HepG2 (cell line): ENCODE measurements around the gene MRPS5. TPM values are rescaled to one million over a fixed set of nuclear protein-coding genes. Genes with fewer than 3 reads are reported as not detected.

Experiments used
- CBX5 ChIP-seq: sonication (generic); formaldehyde crosslinking; IDR thresholded peaks from 2 replicates; pipeline ENCODE4 v1.4.0; 2020; ENCODE audit warnings: missing genetic modification reagents, borderline replicate concordance
- CHCHD3 ChIP-seq: sonication (generic); formaldehyde crosslinking; IDR thresholded peaks from 2 replicates; pipeline ENCODE4 v1.8.0; 2022; ENCODE audit warnings: mild to moderate bottlenecking, missing genetic modification reagents, moderate library complexity
- HCFC1 ChIP-seq: fragments of 150-350 bp; IDR thresholded peaks from 2 replicates; pipeline ENCODE4 v1.6.1; 2014; ENCODE audit warnings: low read depth, low read length
- KLF11 ChIP-seq: IDR thresholded peaks from 2 replicates; pipeline ENCODE4 v1.6.1; 2016; ENCODE audit warnings: missing compliant biosample characterization
- SMAD1 ChIP-seq: sonication (generic); formaldehyde crosslinking; IDR thresholded peaks from 2 replicates; pipeline ENCODE4 v1.4.0; 2020; ENCODE audit warnings: missing genetic modification reagents, low read depth, mild to moderate bottlenecking, borderline replicate concordance
- SRSF9 ChIP-seq: fragments of 200-400 bp; formaldehyde crosslinking; IDR thresholded peaks from 2 replicates; pipeline ENCODE4 v1.6.1; 2018; ENCODE audit warnings: borderline replicate concordance, mild to moderate bottlenecking, low read depth, low read length; ENCODE audit not compliant: insufficient read depth, poor library complexity, severe bottlenecking
- ZBTB20 ChIP-seq: sonication (generic); formaldehyde crosslinking; IDR thresholded peaks from 2 replicates; pipeline ENCODE4 v1.8.1; 2023; ENCODE audit warnings: missing genetic modification reagents, low read depth, mild to moderate bottlenecking, borderline replicate concordance
- ZNF17 ChIP-seq: sonication (generic); formaldehyde crosslinking; IDR thresholded peaks from 2 replicates; pipeline ENCODE4 v1.5.0; 2020; ENCODE audit warnings: mild to moderate bottlenecking, missing genetic modification reagents
- polyA plus RNA-seq, 8 experiments: library from polyadenylated mRNA; depleted of rRNA in 3 of 8; stranded (reverse) in 7 of 8; unstranded in 1 of 8; fragments of >200 nt; fragmentation: Illumina TruSeq in 4 of 8; extraction: Trizol in 4 of 8; gene quantifications; 2 replicates each; pipeline versions ENCODE4 v1.2.1 to v1.2.3, GENCODE V29; 2011 to 2016; ENCODE audit warnings: low read depth in 4 of 8, missing spikeins in 1 of 8, mixed read lengths in 1 of 8; ENCODE audit not compliant: insufficient read depth in 1 of 8
- total RNA-seq, 5 experiments: library from RNA; depleted of rRNA; stranded (reverse); fragments of >200 nt; fragmentation: Illumina TruSeq; extraction: Trizol; gene quantifications; 2 replicates each; pipeline ENCODE4 v1.2.3, GENCODE V29; 2016; ENCODE audit warnings: low read depth in 1 of 5
- TF ChIP-seq, protein P1 (sequence below): IDR thresholded peaks from 2 replicates; pipeline ENCODE4 v1.6.1; 2012; ENCODE audit warnings: low read depth, low read length, improper control_type of control experiment
- TF ChIP-seq, protein P2 (sequence below): sonication (generic); formaldehyde crosslinking; IDR thresholded peaks from 2 replicates; pipeline ENCODE4 v1.4.0; 2020; ENCODE audit warnings: mild to moderate bottlenecking, missing genetic modification reagents
- TF ChIP-seq, protein P3 (sequence below): sonication (generic); formaldehyde crosslinking; IDR thresholded peaks from 2 replicates; pipeline ENCODE4 v1.4.0; 2020; ENCODE audit warnings: mild to moderate bottlenecking, missing genetic modification reagents
- TF ChIP-seq, protein P4 (sequence below): sonication (generic); formaldehyde crosslinking; IDR thresholded peaks from one replicate; pipeline ENCODE4 v1.5.1; 2020; ENCODE audit warnings: mild to moderate bottlenecking, missing genetic modification reagents; ENCODE audit errors: not compliant biosample characterization

Gene MRPS5
- total and polyA plus RNA-seq, 2 of the 13 experiments (the other 11 are each of a cell fraction or from before 2014, with no cell fraction given) = 98.8 to 134 TPM

DNA sequence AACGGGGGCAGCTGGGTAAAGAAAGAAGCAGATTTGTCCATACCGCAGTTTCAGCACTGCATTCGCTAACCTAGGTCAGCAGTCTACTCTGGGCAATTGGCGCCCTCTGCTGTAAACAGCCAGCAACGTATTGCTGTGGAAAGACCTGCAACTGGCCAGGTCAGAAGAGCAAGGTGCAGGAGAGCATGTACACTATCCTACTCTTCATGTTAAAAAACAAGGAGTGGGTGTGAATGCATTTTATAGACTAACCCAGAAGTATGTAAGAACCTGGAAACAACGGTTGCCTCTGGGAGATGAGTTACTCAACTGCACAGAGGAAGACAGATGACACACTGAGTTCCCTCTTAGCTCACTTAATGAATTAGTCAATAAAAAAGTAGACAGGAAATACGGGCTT, 6.2 kb downstream of the MRPS5 start (continued):
- TF ChIP-seq CBX5 (CRISPR knock-in tag) (0 out of 2 replicates have a peak, but pooled peaks have one; percentile 42), ZNF17 (no peak), ZBTB20 (CRISPR knock-in tag) (no peak), KLF11 (no peak), HCFC1 (no peak), CHCHD3 (CRISPR knock-in tag) (no peak), SMAD1 (CRISPR knock-in tag) (no peak), SRSF9 (no peak)
- TF ChIP-seq, protein P1, sequence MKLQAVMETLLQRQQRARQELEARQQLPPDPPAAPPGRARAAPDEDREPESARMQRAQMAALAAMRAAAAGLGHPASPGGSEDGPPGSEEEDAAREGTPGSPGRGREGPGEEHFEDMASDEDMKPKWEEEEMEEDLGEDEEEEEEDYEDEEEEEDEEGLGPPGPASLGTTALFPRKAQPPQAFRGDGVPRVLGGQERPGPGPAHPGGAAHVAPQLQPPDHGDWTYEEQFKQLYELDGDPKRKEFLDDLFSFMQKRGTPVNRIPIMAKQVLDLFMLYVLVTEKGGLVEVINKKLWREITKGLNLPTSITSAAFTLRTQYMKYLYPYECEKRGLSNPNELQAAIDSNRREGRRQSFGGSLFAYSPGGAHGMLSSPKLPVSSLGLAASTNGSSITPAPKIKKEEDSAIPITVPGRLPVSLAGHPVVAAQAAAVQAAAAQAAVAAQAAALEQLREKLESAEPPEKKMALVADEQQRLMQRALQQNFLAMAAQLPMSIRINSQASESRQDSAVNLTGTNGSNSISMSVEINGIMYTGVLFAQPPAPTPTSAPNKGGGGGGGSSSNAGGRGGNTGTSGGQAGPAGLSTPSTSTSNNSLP = no peak
- TF ChIP-seq, protein P2, sequence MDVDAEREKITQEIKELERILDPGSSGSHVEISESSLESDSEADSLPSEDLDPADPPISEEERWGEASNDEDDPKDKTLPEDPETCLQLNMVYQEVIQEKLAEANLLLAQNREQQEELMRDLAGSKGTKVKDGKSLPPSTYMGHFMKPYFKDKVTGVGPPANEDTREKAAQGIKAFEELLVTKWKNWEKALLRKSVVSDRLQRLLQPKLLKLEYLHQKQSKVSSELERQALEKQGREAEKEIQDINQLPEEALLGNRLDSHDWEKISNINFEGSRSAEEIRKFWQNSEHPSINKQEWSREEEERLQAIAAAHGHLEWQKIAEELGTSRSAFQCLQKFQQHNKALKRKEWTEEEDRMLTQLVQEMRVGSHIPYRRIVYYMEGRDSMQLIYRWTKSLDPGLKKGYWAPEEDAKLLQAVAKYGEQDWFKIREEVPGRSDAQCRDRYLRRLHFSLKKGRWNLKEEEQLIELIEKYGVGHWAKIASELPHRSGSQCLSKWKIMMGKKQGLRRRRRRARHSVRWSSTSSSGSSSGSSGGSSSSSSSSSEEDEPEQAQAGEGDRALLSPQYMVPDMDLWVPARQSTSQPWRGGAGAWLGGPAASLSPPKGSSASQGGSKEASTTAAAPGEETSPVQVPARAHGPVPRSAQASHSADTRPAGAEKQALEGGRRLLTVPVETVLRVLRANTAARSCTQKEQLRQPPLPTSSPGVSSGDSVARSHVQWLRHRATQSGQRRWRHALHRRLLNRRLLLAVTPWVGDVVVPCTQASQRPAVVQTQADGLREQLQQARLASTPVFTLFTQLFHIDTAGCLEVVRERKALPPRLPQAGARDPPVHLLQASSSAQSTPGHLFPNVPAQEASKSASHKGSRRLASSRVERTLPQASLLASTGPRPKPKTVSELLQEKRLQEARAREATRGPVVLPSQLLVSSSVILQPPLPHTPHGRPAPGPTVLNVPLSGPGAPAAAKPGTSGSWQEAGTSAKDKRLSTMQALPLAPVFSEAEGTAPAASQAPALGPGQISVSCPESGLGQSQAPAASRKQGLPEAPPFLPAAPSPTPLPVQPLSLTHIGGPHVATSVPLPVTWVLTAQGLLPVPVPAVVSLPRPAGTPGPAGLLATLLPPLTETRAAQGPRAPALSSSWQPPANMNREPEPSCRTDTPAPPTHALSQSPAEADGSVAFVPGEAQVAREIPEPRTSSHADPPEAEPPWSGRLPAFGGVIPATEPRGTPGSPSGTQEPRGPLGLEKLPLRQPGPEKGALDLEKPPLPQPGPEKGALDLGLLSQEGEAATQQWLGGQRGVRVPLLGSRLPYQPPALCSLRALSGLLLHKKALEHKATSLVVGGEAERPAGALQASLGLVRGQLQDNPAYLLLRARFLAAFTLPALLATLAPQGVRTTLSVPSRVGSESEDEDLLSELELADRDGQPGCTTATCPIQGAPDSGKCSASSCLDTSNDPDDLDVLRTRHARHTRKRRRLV (CRISPR knock-in tag) = no peak
- TF ChIP-seq, protein P3, sequence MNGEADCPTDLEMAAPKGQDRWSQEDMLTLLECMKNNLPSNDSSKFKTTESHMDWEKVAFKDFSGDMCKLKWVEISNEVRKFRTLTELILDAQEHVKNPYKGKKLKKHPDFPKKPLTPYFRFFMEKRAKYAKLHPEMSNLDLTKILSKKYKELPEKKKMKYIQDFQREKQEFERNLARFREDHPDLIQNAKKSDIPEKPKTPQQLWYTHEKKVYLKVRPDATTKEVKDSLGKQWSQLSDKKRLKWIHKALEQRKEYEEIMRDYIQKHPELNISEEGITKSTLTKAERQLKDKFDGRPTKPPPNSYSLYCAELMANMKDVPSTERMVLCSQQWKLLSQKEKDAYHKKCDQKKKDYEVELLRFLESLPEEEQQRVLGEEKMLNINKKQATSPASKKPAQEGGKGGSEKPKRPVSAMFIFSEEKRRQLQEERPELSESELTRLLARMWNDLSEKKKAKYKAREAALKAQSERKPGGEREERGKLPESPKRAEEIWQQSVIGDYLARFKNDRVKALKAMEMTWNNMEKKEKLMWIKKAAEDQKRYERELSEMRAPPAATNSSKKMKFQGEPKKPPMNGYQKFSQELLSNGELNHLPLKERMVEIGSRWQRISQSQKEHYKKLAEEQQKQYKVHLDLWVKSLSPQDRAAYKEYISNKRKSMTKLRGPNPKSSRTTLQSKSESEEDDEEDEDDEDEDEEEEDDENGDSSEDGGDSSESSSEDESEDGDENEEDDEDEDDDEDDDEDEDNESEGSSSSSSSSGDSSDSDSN (CRISPR knock-in tag) = no peak
- TF ChIP-seq, protein P4, sequence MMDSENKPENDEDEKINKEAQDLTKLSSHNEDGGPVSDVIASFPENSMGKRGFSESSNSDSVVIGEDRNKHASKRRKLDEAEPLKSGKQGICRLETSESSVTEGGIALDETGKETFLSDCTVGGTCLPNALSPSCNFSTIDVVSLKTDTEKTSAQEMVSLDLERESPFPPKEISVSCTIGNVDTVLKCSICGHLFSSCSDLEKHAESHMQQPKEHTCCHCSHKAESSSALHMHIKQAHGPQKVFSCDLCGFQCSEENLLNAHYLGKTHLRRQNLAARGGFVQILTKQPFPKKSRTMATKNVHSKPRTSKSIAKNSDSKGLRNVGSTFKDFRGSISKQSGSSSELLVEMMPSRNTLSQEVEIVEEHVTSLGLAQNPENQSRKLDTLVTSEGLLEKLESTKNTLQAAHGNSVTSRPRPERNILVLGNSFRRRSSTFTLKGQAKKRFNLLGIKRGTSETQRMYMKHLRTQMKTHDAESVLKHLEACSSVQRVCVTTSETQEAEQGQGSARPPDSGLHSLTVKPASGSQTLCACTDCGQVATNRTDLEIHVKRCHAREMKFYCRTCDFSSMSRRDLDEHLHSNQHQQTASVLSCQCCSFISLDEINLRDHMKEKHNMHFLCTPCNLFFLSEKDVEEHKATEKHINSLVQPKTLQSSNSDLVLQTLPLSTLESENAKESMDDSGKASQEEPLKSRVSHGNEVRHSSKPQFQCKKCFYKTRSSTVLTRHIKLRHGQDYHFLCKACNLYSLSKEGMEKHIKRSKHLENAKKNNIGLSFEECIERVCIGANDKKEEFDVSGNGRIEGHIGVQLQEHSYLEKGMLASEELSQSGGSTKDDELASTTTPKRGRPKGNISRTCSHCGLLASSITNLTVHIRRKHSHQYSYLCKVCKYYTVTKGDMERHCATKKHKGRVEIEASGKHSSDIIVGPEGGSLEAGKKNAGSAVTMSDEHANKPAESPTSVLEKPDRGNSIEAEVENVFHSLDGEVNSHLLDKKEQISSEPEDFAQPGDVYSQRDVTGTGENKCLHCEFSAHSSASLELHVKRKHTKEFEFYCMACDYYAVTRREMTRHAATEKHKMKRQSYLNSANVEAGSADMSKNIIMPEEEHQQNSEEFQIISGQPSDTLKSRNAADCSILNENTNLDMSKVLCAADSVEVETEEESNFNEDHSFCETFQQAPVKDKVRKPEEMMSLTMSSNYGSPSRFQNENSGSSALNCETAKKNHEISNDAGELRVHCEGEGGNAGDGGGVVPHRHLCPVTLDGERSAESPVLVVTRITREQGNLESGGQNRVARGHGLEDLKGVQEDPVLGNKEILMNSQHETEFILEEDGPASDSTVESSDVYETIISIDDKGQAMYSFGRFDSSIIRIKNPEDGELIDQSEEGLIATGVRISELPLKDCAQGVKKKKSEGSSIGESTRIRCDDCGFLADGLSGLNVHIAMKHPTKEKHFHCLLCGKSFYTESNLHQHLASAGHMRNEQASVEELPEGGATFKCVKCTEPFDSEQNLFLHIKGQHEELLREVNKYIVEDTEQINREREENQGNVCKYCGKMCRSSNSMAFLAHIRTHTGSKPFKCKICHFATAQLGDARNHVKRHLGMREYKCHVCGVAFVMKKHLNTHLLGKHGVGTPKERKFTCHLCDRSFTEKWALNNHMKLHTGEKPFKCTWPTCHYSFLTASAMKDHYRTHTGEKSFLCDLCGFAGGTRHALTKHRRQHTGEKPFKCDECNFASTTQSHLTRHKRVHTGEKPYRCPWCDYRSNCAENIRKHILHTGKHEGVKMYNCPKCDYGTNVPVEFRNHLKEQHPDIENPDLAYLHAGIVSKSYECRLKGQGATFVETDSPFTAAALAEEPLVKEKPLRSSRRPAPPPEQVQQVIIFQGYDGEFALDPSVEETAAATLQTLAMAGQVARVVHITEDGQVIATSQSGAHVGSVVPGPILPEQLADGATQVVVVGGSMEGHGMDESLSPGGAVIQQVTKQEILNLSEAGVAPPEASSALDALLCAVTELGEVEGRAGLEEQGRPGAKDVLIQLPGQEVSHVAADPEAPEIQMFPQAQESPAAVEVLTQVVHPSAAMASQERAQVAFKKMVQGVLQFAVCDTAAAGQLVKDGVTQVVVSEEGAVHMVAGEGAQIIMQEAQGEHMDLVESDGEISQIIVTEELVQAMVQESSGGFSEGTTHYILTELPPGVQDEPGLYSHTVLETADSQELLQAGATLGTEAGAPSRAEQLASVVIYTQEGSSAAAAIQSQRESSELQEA (CRISPR knock-in tag) = no peak
